Measurements from ENCODE around the gene DLG5.

GRCh38 chr10:77857272-77857671 lies 69.3 kb downstream of the DLG5 start:
- TF ChIP-seq CTCF (IDR thresholded peaks at IDR 0.05; ENCODE audit: borderline replicate concordance, extremely low read depth, low read length, poor library complexity, severe bottlenecking): no peak
- no peak for TF ChIP-seq EZH2 (IDR thresholded peaks at IDR 0.05; ENCODE audit: borderline replicate concordance, low read depth, low read length, severe bottlenecking)
